GM19025 (cell line): ENCODE data around the gene LCN10.
A peak's percentile ranks its signal among the peaks of the same experiment; 100 is the strongest.
"Not testable (repeated sequence)": the region's sequence is repeated elsewhere in the genome, so short reads cannot be mapped to it uniquely, and the experiment has no call there.

Experiments used
- ATAC-seq: cut with Tn5 transposase; IDR thresholded peaks from one replicate; pipeline ENCODE4 v1.9.1; 2021; ENCODE audit warnings: mild to moderate bottlenecking, low read depth, moderate library complexity; ENCODE audit not compliant: unreplicated experiment

The LCN10 gene

DNA sequence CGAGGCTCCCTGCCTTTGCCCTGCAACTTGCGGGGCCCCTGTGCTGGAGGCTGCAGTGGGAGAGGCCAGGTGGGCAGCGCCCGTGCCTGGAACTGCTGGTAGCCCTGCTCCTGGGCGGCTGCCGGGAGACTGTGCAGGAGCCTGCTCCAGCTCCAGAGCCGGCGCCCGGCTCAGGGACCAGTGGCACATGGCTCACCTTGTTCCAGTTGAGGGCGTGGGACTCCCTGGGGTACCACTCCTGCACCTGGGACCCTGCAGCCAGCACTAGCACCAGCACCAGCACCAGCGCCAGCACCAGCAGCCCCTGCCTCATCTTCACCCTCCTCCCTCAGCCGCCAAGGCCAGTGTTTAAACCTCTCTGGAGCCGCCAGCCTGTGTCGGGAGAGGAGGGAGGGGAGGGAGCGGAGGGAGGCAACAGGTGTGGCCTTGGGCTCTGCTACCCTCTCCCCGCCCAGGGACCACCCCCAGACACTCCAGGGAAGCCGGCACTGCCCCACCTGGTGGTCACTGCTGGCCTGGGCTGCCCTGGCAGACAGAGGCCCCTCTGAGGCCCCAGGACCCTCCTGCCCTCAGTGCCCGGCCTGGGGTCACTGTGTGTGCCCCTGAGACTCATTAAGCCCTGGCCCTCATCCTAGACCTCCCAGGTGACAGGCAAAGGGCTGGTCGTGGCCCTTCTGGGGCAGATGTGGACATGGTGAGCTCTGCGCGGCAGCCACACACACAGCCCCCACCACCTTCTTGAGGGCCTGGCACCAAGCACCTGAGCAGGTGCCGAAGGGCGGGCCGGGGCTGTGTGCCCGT is at the start of gene LCN10:
TSS of gene LCN10 (minus strand) at position 350 of the 801 bp plus-strand sequence. CDS start at position 313, 37 bp downstream.
- ATAC-seq = no peak

DNA sequence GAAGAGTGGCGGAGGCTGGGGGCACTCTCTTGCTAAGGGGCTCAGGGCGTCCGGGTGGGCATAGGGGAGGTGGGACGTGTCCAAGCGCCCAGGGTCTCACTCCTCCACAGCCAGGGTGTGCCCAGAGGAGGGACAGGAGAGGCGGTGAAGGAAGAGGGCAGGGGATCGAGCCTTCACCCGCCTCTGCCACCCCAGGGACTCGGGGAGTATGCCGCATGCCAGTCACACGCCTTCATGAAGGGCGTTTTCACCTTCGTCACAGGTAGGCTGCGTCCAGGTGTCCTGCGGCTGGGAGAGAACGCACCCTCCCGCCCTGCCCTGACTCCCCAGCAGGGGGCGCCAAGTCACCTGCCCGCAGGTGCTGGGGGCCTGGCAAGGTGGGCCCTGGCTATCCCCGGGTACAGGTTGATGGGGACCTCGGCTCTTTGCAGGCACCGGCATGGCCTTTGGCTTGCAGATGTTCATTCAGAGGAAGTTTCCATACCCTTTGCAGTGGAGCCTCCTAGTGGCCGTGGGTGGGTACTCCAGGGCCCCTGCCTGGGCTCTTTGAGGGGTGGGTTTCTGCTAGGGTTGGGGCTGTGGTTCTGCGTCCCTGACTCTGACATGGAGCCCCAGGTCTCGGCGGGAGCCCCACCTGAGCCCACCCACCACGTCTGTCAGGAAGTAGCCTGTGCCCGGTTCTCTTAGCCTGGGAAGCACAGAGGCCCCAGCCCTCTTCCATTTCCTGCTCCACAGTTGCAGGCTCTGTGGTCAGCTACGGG is 49.0 kb upstream of the LCN10 start:
- no peak for ATAC-seq

DNA sequence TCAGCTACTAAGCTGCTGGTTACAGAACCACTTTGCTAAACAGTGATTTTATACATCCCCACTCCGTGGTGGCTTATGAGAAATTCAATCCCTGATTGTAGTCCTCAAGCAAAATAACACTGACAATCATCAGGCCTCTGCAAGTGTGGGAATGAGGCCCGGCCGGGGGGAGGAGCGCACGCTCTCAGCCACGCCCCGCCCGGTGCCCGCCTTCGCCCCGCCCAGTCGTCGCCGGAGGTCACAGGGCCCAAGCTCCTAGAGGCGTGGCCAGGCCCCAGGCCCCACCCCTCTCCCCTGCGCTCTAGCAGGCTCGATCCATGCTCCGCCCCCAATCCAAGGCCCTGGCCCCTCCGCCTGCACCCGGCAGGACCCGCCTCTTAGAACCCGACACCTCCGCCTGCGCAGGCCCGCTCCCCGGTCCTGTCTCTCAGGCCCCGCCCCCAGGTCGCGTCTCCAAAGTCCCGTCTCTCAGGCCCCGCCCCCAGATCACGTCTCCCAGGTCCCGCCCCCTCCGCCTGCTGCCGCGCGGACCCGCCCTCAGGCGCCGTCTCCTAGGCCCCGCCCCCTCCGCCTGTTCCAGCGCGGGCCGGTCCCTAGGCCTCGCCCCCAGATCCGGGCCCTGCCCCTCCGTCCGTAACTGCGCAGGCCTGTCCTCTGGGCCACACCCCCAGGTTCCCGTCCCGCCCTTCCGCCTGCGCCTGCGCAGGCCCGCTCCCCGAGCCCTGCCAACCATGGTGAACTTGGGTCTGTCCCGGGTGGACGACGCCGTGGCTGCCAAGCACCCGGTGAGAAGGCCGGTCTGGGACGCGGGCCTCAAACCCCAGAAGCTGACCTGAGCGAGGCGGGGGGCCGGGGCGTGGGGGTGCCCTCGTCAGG is 48.1 kb upstream of the LCN10 start, which contains the start of gene TMEM141:
TSS of gene TMEM141 (plus strand) at position 705 of the 876 bp plus-strand sequence. CDS start at position 732, 27 bp downstream.
- ATAC-seq = peak; percentile 79

DNA sequence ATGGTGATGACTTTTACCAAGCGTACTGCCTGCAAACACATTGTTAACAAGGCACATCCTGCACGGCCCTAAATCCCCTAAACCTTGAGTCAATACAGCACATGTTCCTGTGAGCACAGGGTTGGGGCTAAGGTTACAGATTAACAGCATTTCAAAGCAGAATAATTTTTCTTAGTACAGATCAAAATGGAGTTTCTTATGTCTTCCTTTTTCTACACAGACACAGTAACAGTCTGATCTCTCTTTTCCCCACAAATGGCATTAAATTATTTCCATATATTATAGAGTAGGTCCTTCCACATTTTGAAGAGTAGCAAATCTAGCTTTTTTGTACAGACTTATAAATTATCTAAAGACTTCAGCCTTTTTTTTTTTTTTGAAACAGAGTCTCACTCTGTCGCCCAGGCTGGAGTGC is 46.8 kb upstream of the LCN10 start:
- no peak for ATAC-seq

DNA sequence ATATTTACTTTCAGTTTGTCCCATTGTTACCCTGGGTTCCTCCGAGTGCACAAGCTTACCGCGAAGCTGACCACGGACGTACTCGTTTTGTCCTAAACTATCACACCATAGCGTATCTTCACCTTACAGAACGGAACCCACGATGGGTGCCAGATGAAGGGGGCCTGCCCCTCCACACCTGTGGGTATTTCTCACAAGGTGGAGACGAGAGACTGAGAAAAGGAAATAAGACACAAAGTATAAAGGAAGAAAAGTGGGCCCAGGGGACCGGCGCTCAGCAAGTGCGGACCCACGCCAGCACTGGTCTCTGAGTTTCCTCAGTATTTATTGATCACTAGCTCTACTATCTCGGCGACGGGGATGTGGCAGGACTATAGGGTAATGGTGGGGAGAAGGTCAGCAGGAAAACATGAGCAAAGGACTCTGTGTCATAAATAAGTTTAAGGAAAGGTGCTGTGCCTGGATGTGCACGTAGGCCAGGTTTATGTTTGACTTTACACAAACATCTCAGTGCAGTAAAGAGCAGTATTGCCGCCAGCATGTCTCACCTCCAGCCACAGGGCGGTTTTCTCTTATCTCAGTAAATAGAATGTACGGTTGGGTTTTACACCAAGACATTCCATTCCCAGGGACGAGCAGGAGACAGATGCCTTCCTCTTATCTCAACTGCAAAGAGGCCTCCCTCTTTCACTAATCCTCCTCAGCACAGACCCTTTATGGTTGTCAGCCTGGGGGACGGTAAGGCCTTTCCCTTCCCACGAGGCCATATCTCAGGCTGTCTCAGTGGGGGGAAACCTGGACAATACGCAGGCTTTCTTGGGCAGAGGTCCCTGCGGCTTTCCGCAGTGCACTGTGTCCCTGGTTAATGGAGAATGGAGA is 46.1 kb upstream of the LCN10 start:
- ATAC-seq = not testable (repeated sequence)

DNA sequence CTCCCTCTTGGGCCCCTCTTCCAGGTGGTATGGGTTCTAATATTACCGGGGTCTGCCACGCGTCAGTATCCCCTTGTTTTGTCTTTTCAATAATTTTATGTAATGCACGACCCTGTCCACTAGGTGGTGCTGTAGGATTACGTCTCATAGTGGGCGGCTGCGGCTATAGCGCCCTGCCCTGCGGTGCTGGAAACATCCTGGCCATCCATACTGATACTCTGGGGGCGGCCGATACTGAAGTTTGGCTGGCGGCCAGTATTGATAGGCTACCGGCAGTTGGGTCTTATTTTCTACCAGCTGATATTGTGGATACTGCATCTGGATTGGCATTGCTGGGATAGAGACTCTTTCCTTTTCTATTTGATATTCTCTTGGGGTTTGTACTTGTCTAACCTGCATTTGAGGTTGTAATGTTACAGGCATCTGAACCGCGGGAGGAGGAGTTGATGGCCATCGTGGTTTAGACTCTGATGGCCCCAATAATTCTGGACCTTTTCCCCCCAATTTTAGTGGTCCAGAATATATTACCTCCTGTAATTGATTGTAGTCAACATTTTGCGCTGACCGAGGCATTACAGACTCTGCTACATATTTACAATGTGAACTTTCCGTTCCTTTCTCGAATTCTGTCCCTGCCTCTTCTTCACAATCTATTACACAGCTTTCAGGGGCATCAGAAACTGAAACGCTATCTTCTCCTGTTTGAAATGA is 45.1 kb upstream of the LCN10 start:
- ATAC-seq = no peak

DNA sequence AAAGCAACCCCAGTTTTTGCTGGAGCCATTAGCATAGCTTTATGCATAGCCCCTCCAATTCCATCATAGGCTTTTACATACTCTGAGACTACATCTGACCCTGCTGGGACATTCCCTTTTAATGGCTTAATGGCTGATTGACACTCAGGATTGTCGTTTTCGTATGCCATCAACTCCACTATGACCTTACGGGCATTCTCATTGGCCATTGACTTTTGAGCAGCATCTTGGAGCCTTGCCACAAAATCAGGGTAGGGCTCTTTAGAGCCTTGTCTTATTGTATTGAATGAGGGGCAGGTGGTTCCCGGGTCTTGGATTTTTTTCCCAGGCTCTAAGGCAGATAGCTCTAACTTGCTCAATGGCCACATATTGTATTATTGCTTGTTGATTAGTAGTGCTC is 44.2 kb upstream of the LCN10 start:
- not testable (repeated sequence) for ATAC-seq

DNA sequence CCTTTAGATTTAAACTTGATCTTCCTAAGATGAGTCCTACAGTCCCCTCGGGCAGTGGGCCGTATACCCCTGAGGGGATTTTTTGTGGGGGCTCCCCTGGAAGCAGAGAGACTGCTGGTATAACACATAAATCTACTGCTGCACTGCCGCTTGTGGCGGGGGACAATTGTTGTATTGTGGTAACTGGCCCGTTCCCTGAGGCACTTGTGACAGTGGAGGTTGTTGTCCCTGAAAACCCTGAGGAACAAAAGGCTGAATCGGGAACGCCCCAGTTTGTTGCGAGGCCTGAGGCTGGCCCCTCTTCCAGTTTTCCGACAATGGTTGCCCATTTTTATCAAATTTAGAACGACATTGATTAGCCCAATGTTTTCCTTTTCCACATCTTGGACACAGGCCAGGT is 43.7 kb upstream of the LCN10 start:
- ATAC-seq = no peak

DNA sequence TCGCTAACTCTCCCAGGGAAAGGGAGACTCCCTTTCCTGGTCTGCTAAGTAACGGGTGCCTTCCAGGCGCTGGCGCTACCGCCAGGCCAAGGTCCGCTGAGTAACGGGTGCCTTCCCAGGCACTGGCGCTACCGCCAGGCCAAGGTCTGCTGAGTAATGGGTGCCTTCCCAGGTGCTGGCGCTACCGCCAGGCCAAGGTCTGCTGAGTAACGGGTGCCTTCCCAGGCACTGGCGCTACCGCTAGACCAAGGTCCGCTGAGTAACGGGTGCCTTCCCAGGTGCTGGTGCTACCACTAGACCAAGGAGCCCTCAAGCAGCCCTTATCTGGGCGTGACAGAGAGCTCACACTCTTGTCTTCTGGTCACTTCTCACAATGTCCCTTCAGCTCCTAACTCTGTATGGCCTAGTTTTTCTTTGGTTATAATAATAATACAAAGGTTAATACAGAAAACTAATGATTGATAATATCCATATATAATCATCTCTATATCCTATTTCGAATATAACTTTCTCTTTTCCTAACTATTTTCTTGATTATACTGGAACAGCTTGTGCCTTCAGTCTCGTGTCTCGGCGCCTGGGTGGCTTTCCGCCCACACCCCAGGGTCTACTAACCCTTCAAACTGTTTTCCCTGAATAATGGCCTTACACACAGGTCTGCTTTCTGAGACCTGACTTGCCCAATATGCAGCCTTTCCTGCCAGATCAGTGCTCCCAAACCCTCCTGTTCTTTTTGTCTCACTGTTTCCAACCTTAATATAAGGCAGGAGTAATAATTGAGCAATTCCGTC is 43.0 kb upstream of the LCN10 start:
- ATAC-seq = not testable (repeated sequence)

DNA sequence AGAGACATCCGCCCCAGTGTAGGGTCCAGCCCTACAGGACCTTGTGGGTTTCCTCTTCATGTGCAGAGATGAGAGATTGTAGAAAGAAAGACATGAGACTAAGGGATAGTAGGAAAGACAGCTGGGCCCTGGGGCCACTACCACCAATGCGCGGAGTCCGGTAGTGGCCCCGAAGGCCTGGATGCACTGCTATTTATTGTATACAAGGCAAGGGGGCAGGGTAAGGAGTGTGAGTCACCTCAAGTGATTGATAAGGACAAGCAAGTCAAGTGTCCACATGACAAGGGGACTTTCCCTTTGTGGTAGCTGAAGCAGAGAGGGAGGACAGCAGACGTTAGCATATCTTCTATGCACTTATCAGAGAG is 42.2 kb upstream of the LCN10 start:
- ATAC-seq = no peak

DNA sequence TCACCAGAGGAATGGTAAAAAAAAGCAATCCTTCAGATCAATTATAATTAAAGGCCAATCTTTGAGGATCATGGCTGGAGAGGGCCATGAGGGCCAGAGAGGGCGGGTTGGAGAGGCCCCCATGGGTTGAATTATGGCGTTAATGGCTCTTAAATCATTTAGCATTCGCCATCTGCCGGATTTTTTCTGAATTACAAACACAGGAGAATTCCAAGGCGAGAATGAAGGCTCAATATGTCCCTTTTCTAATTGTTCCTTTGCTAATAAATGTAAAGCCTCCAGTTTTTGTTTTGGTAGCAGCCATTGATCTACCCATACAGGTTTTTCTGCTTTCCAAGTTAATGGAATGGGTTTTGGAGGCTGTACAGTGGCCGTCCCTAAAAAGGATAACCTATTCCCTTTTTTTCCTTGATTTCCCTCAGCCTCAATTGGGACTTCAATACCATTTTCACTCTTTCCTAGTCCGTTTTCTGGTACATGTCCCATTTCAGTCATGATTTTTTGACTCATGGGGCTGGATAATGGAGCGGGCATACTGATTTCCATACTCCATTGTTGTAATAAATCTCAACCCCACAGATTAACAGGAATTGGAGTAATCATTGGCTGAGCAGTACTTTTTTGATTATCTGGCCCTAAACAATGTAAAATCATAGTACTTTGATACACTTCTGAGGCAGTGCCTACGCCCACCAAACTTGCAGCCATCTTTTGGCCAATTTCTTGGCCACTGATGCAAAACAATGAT is 41.7 kb upstream of the LCN10 start:
- no peak for ATAC-seq

DNA sequence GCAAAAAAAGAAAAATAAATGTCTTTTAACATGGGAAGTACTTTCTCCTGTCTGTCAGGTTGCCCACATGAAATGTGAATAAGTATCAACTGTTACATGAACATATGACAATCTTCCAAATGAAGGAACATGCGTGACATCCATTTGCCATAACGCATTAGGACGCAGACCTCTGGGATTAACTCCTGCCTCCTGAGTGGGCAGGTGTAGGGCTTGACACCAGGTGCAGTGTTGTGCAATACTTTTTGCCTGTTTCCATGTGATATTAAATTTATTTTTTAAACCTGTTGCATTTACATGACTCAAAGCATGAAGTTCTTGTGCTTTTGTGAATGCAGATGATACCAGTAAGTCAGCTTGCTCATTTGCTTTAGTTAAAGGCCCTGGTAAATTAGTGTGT is 39.7 kb upstream of the LCN10 start:
- ATAC-seq = no peak

DNA sequence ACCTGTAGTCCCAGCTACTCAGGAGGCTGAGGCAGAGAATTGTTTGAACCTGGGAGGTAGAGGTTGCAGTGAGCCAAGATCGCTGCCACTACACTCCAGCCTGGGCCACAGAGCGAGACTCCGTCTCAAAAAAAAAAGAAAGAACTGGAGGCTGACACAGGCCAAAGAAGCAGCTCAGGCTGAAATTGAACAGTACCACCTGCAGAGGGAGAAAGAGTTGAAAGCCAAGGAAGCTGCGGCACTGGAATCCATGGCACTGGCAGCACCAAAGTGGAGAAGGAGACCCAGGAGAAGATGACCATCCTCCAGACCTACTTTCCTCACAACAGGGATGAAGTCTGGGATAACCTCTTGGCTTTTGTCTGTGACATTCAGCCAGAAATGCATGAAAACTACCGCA is 37.1 kb upstream of the LCN10 start:
- no peak for ATAC-seq

DNA sequence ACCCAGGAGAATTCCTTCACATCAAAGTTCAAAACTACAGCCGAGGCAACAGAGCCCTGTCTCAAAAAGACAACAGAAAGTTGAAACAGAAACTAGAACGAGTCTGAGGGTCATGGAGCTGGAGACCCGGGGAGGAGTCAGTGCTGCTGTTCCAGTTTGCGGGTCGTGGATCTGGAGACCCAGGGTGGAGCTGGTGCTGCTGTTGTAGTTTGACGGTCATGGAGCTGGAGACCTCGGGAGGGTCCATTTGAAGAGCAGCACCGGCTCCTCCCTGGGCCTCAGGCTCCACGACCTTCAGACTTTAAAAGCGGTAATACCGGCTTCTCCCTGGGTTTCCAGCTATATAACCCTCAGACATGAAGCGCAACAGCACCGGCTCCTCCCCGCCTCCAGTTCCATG is 34.6 kb upstream of the LCN10 start:
- ATAC-seq = no peak

DNA sequence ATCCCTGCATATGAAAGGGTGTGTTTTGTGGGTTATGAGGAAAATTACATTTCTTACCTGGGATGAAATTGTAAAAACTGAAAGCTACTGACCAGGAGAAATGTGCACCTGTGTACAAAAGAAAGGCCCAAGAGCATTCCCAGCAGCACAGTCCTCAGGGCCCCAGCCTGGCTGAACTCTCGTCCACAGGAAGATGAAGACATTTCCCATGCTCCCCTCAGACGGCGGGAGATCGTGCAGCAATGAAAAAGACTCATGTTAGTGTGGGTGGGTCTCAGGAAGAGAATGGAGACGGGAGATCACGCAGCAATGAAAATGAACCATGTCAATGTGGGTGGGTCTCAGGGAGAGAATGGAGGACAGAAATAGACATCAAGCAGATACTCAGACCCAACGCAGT is 34.2 kb upstream of the LCN10 start:
- no peak for ATAC-seq

DNA sequence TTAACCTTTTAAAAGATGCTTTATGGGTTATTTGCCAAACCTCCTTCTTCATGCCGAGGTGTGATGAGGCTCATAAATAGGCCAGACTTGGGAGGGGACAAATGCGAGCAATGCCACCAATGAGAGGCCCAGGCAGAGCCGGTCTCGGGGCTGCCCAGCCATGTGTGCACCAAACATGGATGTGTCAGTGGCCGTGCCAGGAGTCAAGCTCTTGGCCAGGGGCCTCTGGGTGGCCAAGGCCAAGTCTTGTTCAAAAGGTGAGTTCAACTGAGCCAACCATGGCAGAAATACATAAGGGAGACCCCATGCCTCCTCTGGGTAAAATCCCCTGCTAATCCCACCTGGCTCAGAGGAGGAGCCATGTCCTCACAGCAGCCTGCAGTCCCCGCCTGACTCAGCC is 32.5 kb upstream of the LCN10 start:
- no peak for ATAC-seq

DNA sequence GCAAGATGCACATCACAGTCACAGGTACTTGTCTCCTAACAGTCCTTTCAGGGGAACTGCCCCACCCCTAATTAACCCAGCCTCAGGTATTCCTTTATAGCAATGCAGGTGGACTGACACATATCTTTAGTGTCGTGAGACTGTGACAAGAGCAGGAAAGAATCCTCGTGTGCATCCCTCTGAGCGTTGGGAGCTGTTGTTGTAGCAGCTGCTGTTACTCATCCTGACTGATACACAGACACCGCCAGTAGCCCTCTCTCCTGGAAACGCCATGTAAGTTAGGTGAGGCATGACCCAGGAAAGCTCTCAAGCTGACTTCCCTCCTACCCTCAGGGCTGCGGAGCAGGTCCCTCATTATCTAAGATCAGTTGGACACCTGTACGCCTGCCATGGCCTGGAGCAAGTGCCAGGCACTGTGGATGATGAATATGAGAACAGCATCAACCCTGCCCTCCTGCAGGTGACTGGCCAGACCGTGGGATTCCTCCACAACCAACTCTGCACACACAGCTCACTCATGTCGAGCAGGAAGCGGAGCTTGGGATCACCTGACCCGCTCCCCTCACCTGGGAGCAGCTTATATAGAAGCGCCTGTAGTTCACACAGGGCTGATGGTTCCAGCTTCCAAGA is 31.8 kb upstream of the LCN10 start:
- no peak for ATAC-seq
